IMR-90 (cell line): ENCODE measurements around the gene HLA-E.
"Not testable (repeated sequence)": the region's sequence is repeated elsewhere in the genome, so short reads cannot be mapped to it uniquely, and the experiment has no call there.

Experiments used
- FOS ChIP-seq: fragments of 150-350 bp; IDR thresholded peaks from 2 replicates; pipeline ENCODE4 v1.6.1; 2016; ENCODE audit warnings: low read depth, low read length
- TF ChIP-seq, protein P1 (sequence below): conservative IDR thresholded peaks from 2 replicates; pipeline ENCODE4 v1.5.1; 2012; ENCODE audit warnings: mild to moderate bottlenecking, low read depth, low read length, improper control_type of control experiment

DNA sequence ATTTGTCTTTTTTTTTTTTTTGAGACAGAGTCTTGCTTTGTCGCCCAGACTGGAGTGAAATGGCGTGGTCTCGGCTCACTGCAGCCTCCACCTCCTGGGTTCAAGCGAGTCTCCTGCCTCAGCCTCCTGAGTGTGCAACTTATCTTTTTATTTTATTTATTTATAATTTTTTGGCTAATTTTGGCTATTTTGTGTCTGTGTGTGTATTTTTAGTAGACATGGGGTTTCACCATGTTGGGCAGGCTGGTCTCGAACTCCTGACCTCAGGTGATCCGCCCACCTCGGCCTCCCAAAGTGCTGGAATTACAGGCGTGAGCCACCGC, 27.4 kb downstream of the HLA-E start:
- TF ChIP-seq, protein P1, sequence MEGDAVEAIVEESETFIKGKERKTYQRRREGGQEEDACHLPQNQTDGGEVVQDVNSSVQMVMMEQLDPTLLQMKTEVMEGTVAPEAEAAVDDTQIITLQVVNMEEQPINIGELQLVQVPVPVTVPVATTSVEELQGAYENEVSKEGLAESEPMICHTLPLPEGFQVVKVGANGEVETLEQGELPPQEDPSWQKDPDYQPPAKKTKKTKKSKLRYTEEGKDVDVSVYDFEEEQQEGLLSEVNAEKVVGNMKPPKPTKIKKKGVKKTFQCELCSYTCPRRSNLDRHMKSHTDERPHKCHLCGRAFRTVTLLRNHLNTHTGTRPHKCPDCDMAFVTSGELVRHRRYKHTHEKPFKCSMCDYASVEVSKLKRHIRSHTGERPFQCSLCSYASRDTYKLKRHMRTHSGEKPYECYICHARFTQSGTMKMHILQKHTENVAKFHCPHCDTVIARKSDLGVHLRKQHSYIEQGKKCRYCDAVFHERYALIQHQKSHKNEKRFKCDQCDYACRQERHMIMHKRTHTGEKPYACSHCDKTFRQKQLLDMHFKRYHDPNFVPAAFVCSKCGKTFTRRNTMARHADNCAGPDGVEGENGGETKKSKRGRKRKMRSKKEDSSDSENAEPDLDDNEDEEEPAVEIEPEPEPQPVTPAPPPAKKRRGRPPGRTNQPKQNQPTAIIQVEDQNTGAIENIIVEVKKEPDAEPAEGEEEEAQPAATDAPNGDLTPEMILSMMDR: not testable (repeated sequence)
- not testable (repeated sequence) for TF ChIP-seq FOS
